ENCODE results near the gene MINK1. TPM values are rescaled to one million over a fixed set of nuclear protein-coding genes. Genes with fewer than 3 reads are reported as not detected.
"Not testable (repeated sequence)": the region's sequence is repeated elsewhere in the genome, so short reads cannot be mapped to it uniquely, and the experiment has no call there.

Gene MINK1
- total RNA-seq, 2 experiments from 2014 or later = 49.1 to 50.4 TPM

DNA sequence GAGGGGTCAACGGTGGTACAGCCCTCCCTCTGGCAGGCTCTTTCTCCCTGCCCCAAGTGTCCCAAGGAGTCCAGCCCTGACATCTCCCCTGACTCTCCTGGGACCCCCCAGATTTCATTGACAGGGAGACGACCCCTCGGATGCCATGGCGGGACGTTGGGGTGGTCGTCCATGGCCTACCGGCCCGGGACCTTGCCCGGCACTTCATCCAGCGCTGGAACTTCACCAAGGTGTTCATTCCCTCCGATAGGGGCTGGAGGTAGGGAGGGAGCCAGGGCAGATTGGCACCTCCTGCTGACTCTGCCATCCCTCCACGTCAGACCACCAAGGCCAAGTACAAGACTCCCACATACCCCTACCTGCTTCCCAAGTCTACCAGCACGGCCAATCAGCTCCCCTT is 16.3 kb upstream of the MINK1 start:
- CTCF ChIA-PET = no interaction called here
- no peak for DNase-seq
- H3K9me3 Mint-ChIP-seq = no peaks in the 10 kb centered on the region
- H3K4me3 Mint-ChIP-seq = no peak overlapping the region
- no peaks in the 10 kb centered on the region for H3K27me3 Mint-ChIP-seq (ENCODE audit: low read depth)
- H3K27ac Mint-ChIP-seq = no peak overlapping the region
- intact Hi-C loops (cut with micrococcal nuclease) = no loop called here
- no peaks in the 10 kb centered on the region for H3K4me1 Mint-ChIP-seq (ENCODE audit: low read depth)
- H3K36me3 Mint-ChIP-seq (ENCODE audit: low read depth) = peaks cover 1% of the 10 kb centered on the region

DNA sequence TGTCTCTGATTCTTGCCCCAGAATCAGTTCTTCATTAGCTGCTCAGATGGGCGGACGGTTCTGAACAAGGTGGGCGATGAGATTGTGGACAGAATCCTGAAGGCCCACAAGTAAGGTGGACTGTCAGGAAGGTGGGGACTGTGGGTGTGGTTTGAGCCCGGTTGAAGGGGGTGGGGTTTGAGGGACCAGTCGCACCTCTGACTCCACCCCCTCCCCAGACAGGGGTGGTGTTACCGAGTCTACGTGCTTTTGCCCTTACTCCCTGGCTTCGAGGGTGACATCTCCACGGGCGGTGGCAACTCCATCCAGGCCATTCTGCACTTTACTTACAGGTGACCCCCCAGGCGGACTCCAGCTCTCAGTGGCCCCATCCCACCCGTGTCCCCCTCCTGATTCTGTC is 14.9 kb upstream of the MINK1 start:
- no peak for DNase-seq
- Mint-ChIP-seq H3K9me3 (no peaks in the 10 kb centered on the region), H3K36me3 (ENCODE audit: low read depth) (peaks cover 1% of the 10 kb centered on the region), H3K4me3 (no peak overlapping the region), H3K4me1 (ENCODE audit: low read depth) (no peaks in the 10 kb centered on the region), H3K27ac (no peak overlapping the region), H3K27me3 (ENCODE audit: low read depth) (no peaks in the 10 kb centered on the region)
- CTCF ChIA-PET = no interaction called here
- intact Hi-C loops (cut with micrococcal nuclease) = no loop called here

DNA sequence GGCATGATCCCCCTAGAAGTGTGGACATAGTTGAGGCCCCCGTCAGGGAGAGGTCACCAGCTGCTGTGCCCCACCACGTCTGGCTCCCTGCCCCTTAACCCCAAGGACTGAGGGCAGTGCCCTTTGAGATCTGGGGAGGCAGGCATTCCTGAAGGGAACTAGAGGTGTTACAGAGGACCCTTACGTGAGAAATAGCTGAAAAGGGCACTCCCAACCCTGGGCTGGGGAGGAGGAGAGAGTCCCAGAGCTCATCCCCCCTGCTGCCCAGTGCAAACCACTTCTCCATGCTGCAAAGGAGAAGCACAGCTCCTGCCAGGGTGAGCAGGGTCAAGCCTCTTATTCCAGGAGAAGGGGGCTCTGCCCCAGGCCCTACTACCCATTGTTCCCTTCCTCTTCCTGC is 10.3 kb upstream of the MINK1 start:
- H3K27ac Mint-ChIP-seq = no peak overlapping the region
- intact Hi-C loops (cut with micrococcal nuclease) = no loop called here
- H3K36me3 Mint-ChIP-seq (ENCODE audit: low read depth) = peaks cover 1% of the 10 kb centered on the region
- no peaks in the 10 kb centered on the region for H3K9me3 Mint-ChIP-seq
- no peak for DNase-seq
- CTCF ChIA-PET = no interaction called here
- no peaks in the 10 kb centered on the region for H3K27me3 Mint-ChIP-seq (ENCODE audit: low read depth)
- H3K4me1 Mint-ChIP-seq (ENCODE audit: low read depth) = no peaks in the 10 kb centered on the region
- H3K4me3 Mint-ChIP-seq = no peak overlapping the region

DNA sequence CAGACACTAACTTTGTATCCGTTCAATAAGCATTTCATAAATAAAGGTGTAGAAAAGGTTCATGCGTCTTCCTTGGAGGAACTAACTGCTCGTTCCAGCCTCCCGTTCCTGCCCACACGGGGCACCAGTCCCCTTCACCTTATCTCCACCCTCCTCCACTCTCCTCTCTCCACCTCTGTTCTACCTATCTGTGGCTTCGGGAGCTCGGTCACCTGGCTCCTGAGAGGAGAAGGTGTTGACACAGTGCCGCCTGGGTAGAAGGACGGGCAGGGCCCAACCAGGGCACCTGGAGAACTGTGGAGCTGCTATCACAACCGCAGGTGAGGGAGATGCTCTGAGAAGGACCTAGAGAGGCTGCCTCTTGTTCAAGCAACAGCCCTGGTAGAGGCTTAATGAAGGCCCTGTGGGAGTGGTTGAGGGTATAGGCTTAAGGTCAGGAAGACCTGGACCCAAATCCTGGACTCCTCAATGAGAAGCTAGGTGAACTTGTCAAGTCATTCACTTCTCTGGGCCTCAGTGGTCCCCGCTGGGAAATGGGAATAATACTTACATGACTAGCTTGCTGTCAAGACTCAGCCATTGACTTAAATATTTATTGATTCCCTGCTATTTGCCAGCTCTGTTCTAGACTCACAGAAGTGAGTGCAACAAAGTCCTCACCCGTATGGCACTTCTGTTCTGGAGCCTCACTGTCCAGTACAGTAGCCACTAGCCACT is 9.6 kb upstream of the MINK1 start:
- H3K4me1 Mint-ChIP-seq (ENCODE audit: low read depth) = no peaks in the 10 kb centered on the region
- H3K27ac Mint-ChIP-seq = no peak overlapping the region
- H3K27me3 Mint-ChIP-seq (ENCODE audit: low read depth) = no peaks in the 10 kb centered on the region
- H3K4me3 Mint-ChIP-seq = no peak overlapping the region
- H3K9me3 Mint-ChIP-seq = no peaks in the 10 kb centered on the region
- CTCF ChIA-PET = interaction anchor here (0.6 kb wide), 1 partner anchor 76 kb away, joined by 4 read pairs; the partner anchor contains the start of gene C17orf107
- peaks cover 1% of the 10 kb centered on the region for H3K36me3 Mint-ChIP-seq (ENCODE audit: low read depth)
- intact Hi-C loops (cut with micrococcal nuclease) = no loop called here
- no peak for DNase-seq

DNA sequence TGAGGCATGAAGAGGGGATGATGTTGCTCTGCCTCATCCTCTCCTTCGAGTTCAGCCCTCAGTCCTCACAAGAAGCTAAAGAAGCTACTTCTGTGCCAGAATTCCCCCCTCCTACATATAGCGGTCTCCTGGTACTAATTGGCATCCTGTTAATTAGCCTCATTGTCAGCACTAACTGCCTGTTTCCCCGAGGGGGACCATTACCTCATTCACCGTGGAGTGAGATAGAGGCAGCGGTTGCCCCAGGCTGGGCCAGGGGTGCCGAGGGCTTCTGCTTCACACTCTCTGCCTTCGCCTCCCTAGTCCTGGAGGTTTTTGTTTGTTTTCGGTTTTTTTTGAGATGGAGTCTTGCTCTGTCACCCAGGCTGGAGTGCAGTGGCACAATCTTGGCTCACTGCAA is 5.7 kb upstream of the MINK1 start:
- CTCF ChIA-PET = no interaction called here
- no peak for DNase-seq
- no peaks in the 10 kb centered on the region for H3K9me3 Mint-ChIP-seq
- intact Hi-C loops (cut with micrococcal nuclease) = no loop called here
- no peak overlapping the region for H3K27ac Mint-ChIP-seq
- H3K27me3 Mint-ChIP-seq (ENCODE audit: low read depth) = no peaks in the 10 kb centered on the region
- no peaks in the 10 kb centered on the region for H3K36me3 Mint-ChIP-seq (ENCODE audit: low read depth)
- H3K4me3 Mint-ChIP-seq = no peak overlapping the region
- peaks cover under 1% of the 10 kb centered on the region for H3K4me1 Mint-ChIP-seq (ENCODE audit: low read depth)

DNA sequence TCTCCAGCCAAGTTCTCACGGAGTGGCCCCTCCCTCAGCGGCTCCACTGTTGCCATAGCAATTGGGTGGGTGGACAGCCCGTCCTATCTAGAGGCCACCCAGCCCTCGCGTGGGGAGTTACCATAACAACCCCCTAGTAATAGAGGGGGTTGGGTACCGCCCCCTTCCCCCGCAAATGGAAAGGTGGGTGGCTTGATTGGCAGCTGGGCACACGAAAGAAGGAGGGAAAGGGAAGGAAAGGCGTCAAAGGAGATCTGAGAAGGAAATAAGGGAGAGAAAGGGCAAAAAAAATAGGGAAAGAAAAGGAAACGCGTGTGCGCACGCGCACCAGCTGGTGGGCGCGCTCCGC is 337 bp upstream of the MINK1 start:
- DNase-seq; H3K36me3 Mint-ChIP-seq (ENCODE audit: low read depth); H3K27me3 Mint-ChIP-seq (ENCODE audit: low read depth); CTCF ChIA-PET; H3K9me3 Mint-ChIP-seq: not testable (repeated sequence)
- H3K27ac Mint-ChIP-seq = peak overlapping the region; percentile 83
- intact Hi-C loops (cut with micrococcal nuclease) = loop anchor here (1.0 to 5.0 kb wide), 4 partner anchors 26 to 690 kb away; partner anchors contain the start of genes ARRB2, CYB5D2, PLD2 and ZZEF1
- H3K4me3 Mint-ChIP-seq = peak overlapping the region; percentile 85
- peaks cover 27% of the 10 kb centered on the region for H3K4me1 Mint-ChIP-seq (ENCODE audit: low read depth)

DNA sequence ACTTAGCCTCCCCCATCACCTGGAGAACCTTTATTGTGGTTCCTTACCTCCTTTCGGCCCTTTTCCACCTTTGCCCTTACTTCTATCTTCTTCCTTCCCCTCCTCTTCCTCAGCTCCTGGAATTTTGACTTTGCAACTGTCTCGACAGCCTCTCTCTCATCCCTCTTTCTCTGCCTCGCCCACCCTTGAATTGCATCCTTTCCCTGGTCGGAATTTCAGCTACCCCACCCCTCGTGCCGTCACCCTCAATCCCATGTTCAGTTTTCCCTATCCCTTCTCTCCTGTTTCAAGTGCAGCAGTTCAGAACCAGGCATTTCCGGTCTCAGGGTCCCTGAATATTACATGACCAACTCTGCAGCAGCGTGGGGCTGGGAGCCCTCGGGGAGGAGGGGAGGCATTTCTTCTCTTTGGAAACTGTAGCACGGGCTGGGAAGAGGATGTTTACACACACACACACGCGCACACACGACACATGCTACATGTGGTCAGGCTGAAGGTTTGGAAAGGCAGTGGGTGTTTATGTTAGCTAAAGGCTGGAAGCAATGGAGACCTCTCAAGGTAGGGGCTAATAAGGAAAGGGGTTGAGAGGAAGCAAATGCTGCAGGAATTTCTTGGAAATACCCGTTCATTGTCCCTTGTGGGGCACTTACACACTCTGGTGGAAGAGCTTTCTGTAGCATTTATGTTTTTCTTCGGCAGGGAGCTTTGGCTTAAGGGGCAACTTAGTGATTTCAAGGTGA is 971 bp downstream of the MINK1 start:
- Mint-ChIP-seq H3K4me1 (ENCODE audit: low read depth) (peaks cover 29% of the 10 kb centered on the region), H3K27me3 (ENCODE audit: low read depth) (no peaks in the 10 kb centered on the region), H3K9me3 (no peaks in the 10 kb centered on the region), H3K36me3 (ENCODE audit: low read depth) (no peaks in the 10 kb centered on the region), H3K4me3 (peak overlapping the region; percentile 84), H3K27ac (peak overlapping the region; percentile 50)
- intact Hi-C loops (cut with micrococcal nuclease) = loop anchor here (1.0 to 5.0 kb wide), 4 partner anchors 27 to 691 kb away; partner anchors contain the start of genes ARRB2, CYB5D2, PLD2 and ZZEF1
- peak; percentile 14 for DNase-seq
- CTCF ChIA-PET = interaction anchor here (0.6 to 0.9 kb wide), 2 partner anchors 27 to 44 kb away, joined by 3 read pairs; no protein-coding TSS in a partner anchor

DNA sequence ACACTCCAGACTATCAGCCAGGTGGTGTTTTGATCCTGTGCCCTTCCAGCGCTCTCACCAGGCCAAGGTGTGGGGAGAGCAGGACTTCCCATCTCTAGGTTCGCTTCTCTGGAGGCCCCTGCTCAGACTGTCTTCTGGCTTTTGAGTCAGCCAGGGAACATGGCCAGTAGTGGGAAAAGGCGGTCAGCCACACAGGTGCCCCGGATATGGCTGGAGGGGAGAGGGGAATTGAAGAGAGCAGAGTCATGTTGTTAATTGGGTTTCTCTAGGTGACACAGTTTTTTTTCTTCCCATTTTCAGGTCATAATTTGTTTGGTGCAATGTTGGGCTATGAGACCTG is 1.5 kb downstream of the MINK1 start:
- Mint-ChIP-seq H3K4me1 (ENCODE audit: low read depth) (peaks cover 34% of the 10 kb centered on the region), H3K27me3 (ENCODE audit: low read depth) (no peaks in the 10 kb centered on the region), H3K4me3 (peak overlapping the region; percentile 84), H3K36me3 (ENCODE audit: low read depth) (no peaks in the 10 kb centered on the region), H3K9me3 (no peaks in the 10 kb centered on the region), H3K27ac (peak overlapping the region; percentile 0)
- no peak for DNase-seq
- CTCF ChIA-PET = interaction anchor here (0.6 kb wide), 1 partner anchor 43 kb away, joined by 3 read pairs; no protein-coding TSS in a partner anchor
- intact Hi-C loops (cut with micrococcal nuclease) = loop anchor here (5.0 kb wide), 1 partner anchor 122 kb away; the partner anchor contains the start of gene ARRB2

DNA sequence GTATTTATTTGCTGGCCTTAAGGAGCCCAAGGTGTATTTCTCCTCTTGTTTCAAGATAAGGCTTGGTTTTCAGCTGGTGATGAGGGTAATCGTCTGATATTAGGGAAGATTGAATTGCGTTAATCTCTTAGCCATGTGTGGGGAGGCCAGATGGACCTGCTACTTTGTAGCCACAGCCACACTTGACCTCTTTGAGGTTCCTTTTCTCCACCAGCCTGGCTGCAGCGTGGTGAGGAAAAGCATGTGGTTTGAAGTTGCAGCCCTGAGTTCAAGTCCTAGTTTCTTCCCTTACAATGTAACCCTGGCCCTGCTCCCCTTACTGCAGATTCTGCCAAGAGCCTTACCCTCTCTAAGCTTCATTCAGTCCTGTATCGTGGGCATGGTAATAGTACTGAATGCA is 3.1 kb downstream of the MINK1 start:
- intact Hi-C loops (cut with micrococcal nuclease) = no loop called here
- no peak overlapping the region for H3K27ac Mint-ChIP-seq

DNA sequence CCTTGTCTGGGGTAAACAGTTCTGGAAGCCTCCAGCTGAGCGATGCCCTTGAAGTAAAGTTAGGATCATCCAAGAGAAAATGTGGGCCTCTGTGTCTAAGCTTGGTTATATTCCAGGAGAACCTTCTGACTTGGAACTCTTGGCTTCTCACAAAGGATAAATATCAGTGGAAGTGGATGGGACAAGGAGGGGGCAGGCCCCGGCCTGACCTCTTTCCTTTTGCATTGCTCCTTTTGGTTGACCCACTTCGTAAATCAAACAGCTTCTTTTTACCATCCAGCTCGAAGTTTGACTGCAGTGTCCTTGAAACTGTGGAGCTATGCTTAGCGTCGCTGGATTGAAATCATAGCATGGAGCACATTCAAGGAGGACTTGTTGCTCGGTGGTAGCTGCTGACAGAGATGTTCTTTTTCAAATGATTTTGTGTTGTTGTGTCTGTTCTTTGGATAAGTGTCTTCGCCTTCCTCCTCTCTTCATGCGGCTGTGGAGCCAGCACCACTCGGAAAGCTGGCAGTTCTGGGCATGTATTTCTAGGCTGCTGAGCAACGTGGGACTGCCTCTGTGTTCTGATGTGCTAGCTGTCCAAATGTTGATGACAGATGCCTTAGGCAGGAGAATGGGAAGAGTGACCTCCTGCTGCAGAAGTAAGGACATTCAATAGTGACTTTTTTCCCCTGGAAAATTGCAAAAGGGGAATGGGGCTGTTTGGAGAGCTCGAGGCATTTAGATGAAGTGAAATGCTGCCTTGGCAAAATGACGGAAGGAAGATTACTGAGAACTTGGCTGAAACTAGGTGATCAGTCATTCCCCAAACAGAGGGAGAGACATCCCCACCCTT is 4.5 kb downstream of the MINK1 start:
- H3K27ac Mint-ChIP-seq = no peak overlapping the region
- no peaks in the 10 kb centered on the region for H3K27me3 Mint-ChIP-seq (ENCODE audit: low read depth)
- intact Hi-C loops (cut with micrococcal nuclease) = no loop called here
- H3K36me3 Mint-ChIP-seq (ENCODE audit: low read depth) = peaks cover 2% of the 10 kb centered on the region
- peaks cover 51% of the 10 kb centered on the region for H3K4me1 Mint-ChIP-seq (ENCODE audit: low read depth)
- CTCF ChIA-PET = interaction anchor here (0.6 to 2.8 kb wide), 2 partner anchors 48 to 50 kb away, joined by 3 to 9 read pairs; partner anchors contain the start of gene GLTPD2
- H3K4me3 Mint-ChIP-seq = no peak overlapping the region
- no peak for DNase-seq
- H3K9me3 Mint-ChIP-seq = no peaks in the 10 kb centered on the region

More for the DNA sequence above, 3.1 kb downstream of the MINK1 start:
- Mint-ChIP-seq H3K36me3 (ENCODE audit: low read depth) (peaks cover 2% of the 10 kb centered on the region), H3K27me3 (ENCODE audit: low read depth) (no peaks in the 10 kb centered on the region), H3K9me3 (no peaks in the 10 kb centered on the region), H3K4me3 (no peak overlapping the region), H3K4me1 (ENCODE audit: low read depth) (peaks cover 49% of the 10 kb centered on the region)
- CTCF ChIA-PET = interaction anchor here (0.9 to 2.8 kb wide), 2 partner anchors 11 to 47 kb away, joined by 7 to 9 read pairs; partner anchors contain the start of gene GLTPD2
- DNase-seq = no peak

DNA sequence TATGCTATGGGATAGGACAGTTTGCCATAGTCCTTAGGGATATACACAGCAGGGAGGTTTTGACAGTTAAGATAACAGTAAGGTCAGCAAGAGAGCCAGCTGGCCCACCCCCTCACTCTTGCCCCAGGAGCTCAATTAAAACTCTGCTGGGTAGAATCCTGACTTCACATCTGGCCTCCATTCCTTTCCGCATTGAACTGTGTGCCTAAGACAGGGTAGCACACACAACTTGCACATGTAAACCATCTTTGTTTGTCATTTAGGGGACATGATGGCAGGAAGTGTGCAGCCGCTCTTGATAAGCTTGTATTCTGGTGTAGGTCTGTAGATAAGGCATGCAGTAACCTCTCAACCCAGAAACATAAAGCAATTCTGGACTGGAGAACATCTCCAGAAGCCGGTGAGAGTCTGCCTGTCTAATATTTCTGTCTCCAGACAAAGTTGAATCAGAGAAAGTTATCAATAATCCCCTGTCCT is 5.2 kb downstream of the MINK1 start:
- peaks cover 51% of the 10 kb centered on the region for H3K4me1 Mint-ChIP-seq (ENCODE audit: low read depth)
- CTCF ChIA-PET = interaction anchor here (2.8 kb wide), 1 partner anchor 49 kb away, joined by 9 read pairs; the partner anchor contains the start of gene GLTPD2
- no peak overlapping the region for H3K4me3 Mint-ChIP-seq

DNA sequence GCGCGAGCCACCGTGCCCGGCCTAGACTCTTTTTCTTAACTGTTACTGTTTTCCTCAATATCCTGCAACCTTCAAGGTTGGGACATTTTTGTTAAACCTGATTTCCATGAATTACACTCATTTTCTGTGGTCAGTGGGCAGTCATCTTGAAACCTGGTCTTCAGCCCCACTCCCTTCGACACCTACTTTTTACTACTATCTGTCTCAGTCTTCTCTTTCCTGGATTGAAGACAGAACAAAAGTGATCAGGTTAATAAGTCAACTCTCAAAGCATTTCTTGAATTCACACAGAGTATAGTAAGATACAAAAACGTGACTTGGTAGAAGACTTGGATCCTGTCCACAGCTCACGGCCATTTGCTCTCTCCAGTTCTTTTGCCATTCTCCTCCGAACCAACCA is 6.1 kb downstream of the MINK1 start:
- Mint-ChIP-seq H3K27ac (no peak overlapping the region), H3K4me1 (ENCODE audit: low read depth) (peaks cover 46% of the 10 kb centered on the region), H3K27me3 (ENCODE audit: low read depth) (no peaks in the 10 kb centered on the region), H3K36me3 (ENCODE audit: low read depth) (peaks cover 2% of the 10 kb centered on the region), H3K4me3 (no peak overlapping the region), H3K9me3 (no peaks in the 10 kb centered on the region)
- DNase-seq = no peak
- CTCF ChIA-PET = no interaction called here
- intact Hi-C loops (cut with micrococcal nuclease) = no loop called here

More for the DNA sequence above, 5.2 kb downstream of the MINK1 start:
- no peaks in the 10 kb centered on the region for H3K27me3 Mint-ChIP-seq (ENCODE audit: low read depth)
- peaks cover 2% of the 10 kb centered on the region for H3K36me3 Mint-ChIP-seq (ENCODE audit: low read depth)
- DNase-seq = no peak
- H3K9me3 Mint-ChIP-seq = no peaks in the 10 kb centered on the region
- intact Hi-C loops (cut with micrococcal nuclease) = no loop called here
- H3K27ac Mint-ChIP-seq = no peak overlapping the region

Measured in activated naive CD4-positive, alpha-beta T cell treated with anti-CD3 and anti-CD28 coated beads for 36 hours (primary cell).